Stomach (tissue), 4 donors: ENCODE measurements around the gene PRKCE.

Source experiments
- CTCF ChIP-seq, 7 experiments: fragments of 450-650 bp in 4 of 7; fragments of 200-600 bp in 3 of 7; sonication (generic) in 3 of 7; IDR thresholded peaks; one replicate each; pipeline ENCODE4 v1.5.1; 2016 to 2019; ENCODE audit warnings: antibody characterized with exemption in 7 of 7, control low read depth in 2 of 7, mild to moderate bottlenecking in 1 of 7
- EP300 ChIP-seq: sonication (generic); formaldehyde crosslinking; IDR thresholded peaks from one replicate; pipeline ENCODE4 v1.6.1; 2017; ENCODE audit warnings: antibody characterized with exemption
- POLR2A ChIP-seq, 4 donors: fragments of 450-650 bp; IDR thresholded peaks; one replicate each; pipeline ENCODE4 v1.6.1; 2016; ENCODE audit warnings: antibody characterized with exemption in 4 of 4, control low read depth in 2 of 4, mild to moderate bottlenecking in 1 of 4, moderate library complexity in 1 of 4
- POLR2AphosphoS5 ChIP-seq, 3 donors: sonication (generic); formaldehyde crosslinking; IDR thresholded peaks; one replicate each; pipeline ENCODE4 v1.6.1; 2016; ENCODE audit warnings: antibody characterized with exemption in 3 of 3

- TF ChIP-seq POLR2A (IDR thresholded peaks at IDR 0.05) (no peak), CTCF (IDR thresholded peaks at IDR 0.05) (no peak), EP300 (no peak), POLR2AphosphoS5 (IDR thresholded peaks at IDR 0.05) (no peak)
Observed at GRCh38 chr2:45731141-45731540, 79.7 kb downstream of the PRKCE start.
